Neural crest cell (in vitro differentiated cells): ENCODE results near the gene ABTB2. TPM values are rescaled to one million over a fixed set of nuclear protein-coding genes. Genes with fewer than 3 reads are reported as not detected.

Experiments
- DNase-seq: peaks from one replicate; pipeline ENCODE4 v3.0.0; 2021; ENCODE audit warnings: low read depth, mixed read lengths, low spot score
- H3K27ac Mint-ChIP-seq: one replicate; pipeline ENCODE4 v1.8.0; 2021; ENCODE audit warnings: mild to moderate bottlenecking, mixed read lengths; ENCODE audit not compliant: unreplicated experiment
- H3K27me3 Mint-ChIP-seq: 2 replicates; pipeline ENCODE4 v1.8.0; 2021; ENCODE audit warnings: low read depth, mild to moderate bottlenecking, mixed read lengths
- H3K36me3 Mint-ChIP-seq: 2 replicates; pipeline ENCODE4 v1.8.0; 2021; ENCODE audit warnings: low read depth, mild to moderate bottlenecking, mixed read lengths
- H3K4me1 Mint-ChIP-seq: 2 replicates; pipeline ENCODE4 v1.8.0; 2021; ENCODE audit warnings: mixed read lengths
- H3K4me3 Mint-ChIP-seq: one replicate; pipeline ENCODE4 v1.8.0; 2021; ENCODE audit warnings: mild to moderate bottlenecking, mixed read lengths
- H3K9me3 Mint-ChIP-seq: 2 replicates; pipeline ENCODE4 v1.8.0; 2021; ENCODE audit warnings: mixed read lengths
- CTCF ChIP-seq: fragments of 200-600 bp; sonication (generic); conservative IDR thresholded peaks from 2 replicates; pipeline ENCODE4 v1.5.0; 2021; ENCODE audit warnings: antibody characterized with exemption, mild to moderate bottlenecking
- total RNA-seq: library from RNA; stranded (reverse); gene quantifications from 2 replicates; pipeline ENCODE4 v1.2.1, GENCODE V29; 2021

Gene ABTB2
- total RNA-seq, 1 donor from 2014 or later, result 3.0 TPM

DNA sequence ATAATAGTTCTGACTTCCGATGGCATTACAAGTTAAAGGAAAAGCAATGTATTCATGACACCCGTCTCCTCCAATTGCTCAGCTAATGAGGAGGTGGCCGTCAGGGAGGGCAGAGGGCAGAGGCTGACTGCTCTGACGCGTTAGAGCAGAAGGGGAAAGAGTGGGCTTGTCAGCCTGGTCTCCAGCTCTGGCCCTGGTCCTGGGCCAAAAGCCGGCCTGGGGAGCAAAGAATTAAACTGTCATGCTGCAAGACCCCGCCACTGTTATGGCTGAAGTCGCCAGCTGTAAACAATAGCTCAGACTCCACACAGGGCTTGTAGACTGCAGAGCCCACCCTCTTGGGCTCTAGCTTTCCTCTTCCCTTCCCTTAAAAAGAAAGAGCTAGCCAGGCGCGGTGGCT lies 132.7 kb downstream of the ABTB2 start:
- no peak overlapping the region for H3K4me3 Mint-ChIP-seq
- H3K9me3 Mint-ChIP-seq, result no peaks in the 10 kb centered on the region
- DNase-seq, result no peak
- no peak for TF ChIP-seq CTCF
- H3K27ac Mint-ChIP-seq, result no peak overlapping the region
- peaks cover 12% of the 10 kb centered on the region for H3K4me1 Mint-ChIP-seq
- H3K27me3 Mint-ChIP-seq, result no peaks in the 10 kb centered on the region
- H3K36me3 Mint-ChIP-seq, result no peaks in the 10 kb centered on the region

- Mint-ChIP-seq H3K4me1 (peaks cover 12% of the 10 kb centered on the region), H3K36me3 (no peaks in the 10 kb centered on the region), H3K9me3 (no peaks in the 10 kb centered on the region), H3K27me3 (no peaks in the 10 kb centered on the region), H3K4me3 (no peak overlapping the region), H3K27ac (no peak overlapping the region)
- no peak for DNase-seq
- TF ChIP-seq CTCF, result no peak
These were observed 133.3 kb downstream of the ABTB2 start for GRCh38 chr11:34224434-34224966.

DNA sequence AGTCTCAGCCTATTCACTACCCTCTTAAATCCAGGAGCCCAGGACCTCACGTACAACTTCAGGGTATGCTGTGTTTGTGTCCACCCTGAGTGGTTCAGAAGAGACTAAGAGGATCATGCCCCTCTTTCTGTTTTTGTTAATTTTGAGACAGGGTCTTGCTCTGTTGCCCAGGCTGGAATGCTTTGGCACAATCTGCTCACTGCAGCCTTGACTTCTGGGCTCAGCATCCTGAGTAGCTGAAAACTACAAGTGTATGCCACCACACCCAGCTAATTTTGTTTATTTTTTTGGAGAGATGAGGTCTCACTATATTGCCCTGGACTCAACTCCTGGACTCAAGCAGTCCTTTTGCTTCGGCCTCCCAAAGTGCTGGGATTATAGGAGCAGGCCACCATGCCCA lies 133.9 kb downstream of the ABTB2 start:
- no peak overlapping the region for H3K4me3 Mint-ChIP-seq
- no peak for TF ChIP-seq CTCF
- H3K36me3 Mint-ChIP-seq, result no peaks in the 10 kb centered on the region
- H3K9me3 Mint-ChIP-seq, result no peaks in the 10 kb centered on the region
- H3K27ac Mint-ChIP-seq, result no peak overlapping the region
- H3K4me1 Mint-ChIP-seq, result peaks cover 14% of the 10 kb centered on the region
- H3K27me3 Mint-ChIP-seq, result no peaks in the 10 kb centered on the region
- no peak for DNase-seq

DNA sequence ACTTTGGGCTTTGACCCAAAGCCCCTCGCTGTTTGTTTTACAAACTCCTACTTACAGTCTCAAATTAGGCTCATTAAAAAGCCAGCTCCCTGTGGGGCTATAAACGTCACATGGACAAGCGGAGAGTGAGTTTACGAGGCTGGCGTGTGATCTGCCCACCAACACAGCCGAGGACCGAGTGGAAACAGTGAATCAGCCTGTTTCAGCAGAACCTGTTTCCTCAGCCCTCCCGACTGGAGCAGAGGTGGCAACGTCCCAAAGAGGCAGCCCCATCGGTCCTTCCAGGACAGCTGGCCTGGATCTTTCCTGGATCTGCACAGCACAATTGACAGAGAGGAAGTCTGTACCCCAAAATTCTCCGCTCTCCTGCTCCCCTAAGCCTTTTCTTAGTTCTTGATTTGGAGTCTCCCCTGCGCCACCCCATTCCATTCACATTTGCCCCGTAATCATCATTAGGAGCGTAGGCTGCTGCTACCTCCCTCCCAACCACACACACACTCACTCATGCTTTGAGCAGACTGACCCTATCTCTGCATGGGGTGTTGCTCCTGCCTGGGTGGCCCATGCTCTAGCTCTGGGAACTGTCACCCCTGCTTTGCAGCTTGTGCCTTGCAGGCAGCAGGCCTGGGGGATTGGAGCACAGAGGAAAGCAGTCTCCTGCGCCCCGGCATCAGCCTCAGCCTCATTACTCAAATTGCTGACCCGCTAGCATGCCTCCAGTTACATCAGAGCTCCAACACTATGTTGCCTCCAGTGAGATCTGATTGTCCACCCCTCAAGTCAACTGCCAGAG lies 134.6 kb downstream of the ABTB2 start:
- no peak for TF ChIP-seq CTCF
- Mint-ChIP-seq H3K4me3 (no peak overlapping the region), H3K27me3 (no peaks in the 10 kb centered on the region), H3K36me3 (no peaks in the 10 kb centered on the region), H3K27ac (no peak overlapping the region), H3K9me3 (no peaks in the 10 kb centered on the region), H3K4me1 (peaks cover 16% of the 10 kb centered on the region)
- DNase-seq, result no peak

- H3K27me3 Mint-ChIP-seq, result no peaks in the 10 kb centered on the region
- H3K4me1 Mint-ChIP-seq, result peaks cover 16% of the 10 kb centered on the region
- H3K4me3 Mint-ChIP-seq, result no peak overlapping the region
These were observed 135.8 kb downstream of the ABTB2 start for GRCh38 chr11:34222030-34222429.

More at GRCh38 chr11:34222030-34222429, 135.8 kb downstream of the ABTB2 start:
- no peak for DNase-seq
- TF ChIP-seq CTCF, result no peak
- no peaks in the 10 kb centered on the region for H3K36me3 Mint-ChIP-seq
- H3K9me3 Mint-ChIP-seq, result no peaks in the 10 kb centered on the region
- H3K27ac Mint-ChIP-seq, result no peak overlapping the region
